Osteoblast (primary cell): ENCODE data around the gene TAF1A. TPM values are rescaled to one million over a fixed set of nuclear protein-coding genes. Genes with fewer than 3 reads are reported as not detected.
A peak's percentile ranks its signal among the peaks of the same experiment; 100 is the strongest.

ENCODE experiments used
- DNase-seq: peaks from one replicate; pipeline ENCODE4 v3.0.0; 2011; ENCODE audit warnings: low spot score, mixed read lengths; ENCODE audit not compliant: insufficient read length; ENCODE audit errors: missing footprints
- H2AFZ ChIP-seq: 2 replicates; pipeline ENCODE4 v1.6.0; 2011; ENCODE audit warnings: mild to moderate bottlenecking, low read length
- H3K27ac ChIP-seq: 2 replicates; pipeline ENCODE4 v1.5.1; 2011; ENCODE audit warnings: mild to moderate bottlenecking, low read depth, low read length, moderate library complexity
- H3K27me3 ChIP-seq: 2 replicates; pipeline ENCODE4 v1.6.0; 2012; ENCODE audit warnings: mild to moderate bottlenecking, control low read depth, inconsistent platforms, low read length, moderate library complexity; ENCODE audit not compliant: insufficient read depth
- H3K36me3 ChIP-seq: 2 replicates; pipeline ENCODE4 v1.5.1; 2011; ENCODE audit warnings: mild to moderate bottlenecking, low read length, control low read depth, moderate library complexity; ENCODE audit not compliant: insufficient read depth
- H3K4me1 ChIP-seq: 2 replicates; pipeline ENCODE4 v1.5.1; 2011; ENCODE audit warnings: mild to moderate bottlenecking, low read length, control low read depth, moderate library complexity; ENCODE audit not compliant: insufficient read depth
- H3K4me2 ChIP-seq: 2 replicates; pipeline ENCODE4 v1.6.0; 2011; ENCODE audit warnings: mild to moderate bottlenecking, low read length; ENCODE audit not compliant: insufficient read depth
- H3K4me3 ChIP-seq: fragments of 200-600 bp; sonication (generic); 3 replicates; pipeline ENCODE4 v1.5.1; 2012; ENCODE audit warnings: mild to moderate bottlenecking, low read length, inconsistent platforms; ENCODE audit not compliant: insufficient read depth
- H3K79me2 ChIP-seq: 2 replicates; pipeline ENCODE4 v1.6.0; 2012; ENCODE audit warnings: mild to moderate bottlenecking, low read length, control low read depth, inconsistent platforms; ENCODE audit not compliant: insufficient read depth
- H3K9me3 ChIP-seq: 2 replicates; pipeline ENCODE4 v1.5.1; 2011; ENCODE audit warnings: low read depth, low read length, control low read depth
- H4K20me1 ChIP-seq: 2 replicates; pipeline ENCODE4 v1.6.0; 2012; ENCODE audit warnings: mild to moderate bottlenecking, low read length, control low read depth; ENCODE audit not compliant: insufficient read depth
- CTCF ChIP-seq: IDR thresholded peaks from 2 replicates; pipeline ENCODE4 v1.5.1; 2011; ENCODE audit warnings: mild to moderate bottlenecking, low read depth, low read length, moderate library complexity; ENCODE audit errors: extremely low read depth
- total RNA-seq: library from RNA; depleted of rRNA; stranded (reverse); fragments of >200 nt; gene quantifications from 2 replicates; pipeline ENCODE4 v1.2.3, GENCODE V29; 2012

TAF1A gene
- total RNA-seq = 8.5 and 9.4 TPM in 2 replicates

- Histone ChIP-seq H4K20me1 (no peaks in the 10 kb centered on the region), H3K36me3 (peaks cover 15% of the 10 kb centered on the region), H3K4me1 (peaks cover 26% of the 10 kb centered on the region), H3K4me3 (peak within 1 kb of the TSS; percentile 94), H3K4me2 (peak within 1 kb of the TSS; percentile 92), H2AFZ (peak within 1 kb of the TSS; percentile 89), H3K27me3 (no peaks in the 10 kb centered on the region), H3K9me3 (no peaks in the 10 kb centered on the region), H3K79me2 (peaks cover 37% of the 10 kb centered on the region), H3K27ac (peak within 1 kb of the TSS; percentile 83)
- no peak for TF ChIP-seq CTCF
- DNase-seq = peak; percentile 84
Observed at GRCh38 chr1:222589462-222590302, at the start of gene TAF1A. Gene TAF1A, minus strand, starts transcription at chr1:222589933.

GRCh38 chr1:222634180-222635013, 44.7 kb upstream of the TAF1A start:
- Histone ChIP-seq H4K20me1 (no peaks in the 10 kb centered on the region), H3K9me3 (no peaks in the 10 kb centered on the region), H3K4me1 (peaks cover 10% of the 10 kb centered on the region), H3K4me2 (no peak overlapping the region), H3K36me3 (peaks cover 52% of the 10 kb centered on the region), H3K4me3 (no peak overlapping the region), H3K79me2 (peaks cover 3% of the 10 kb centered on the region), H3K27ac (peak overlapping the region; percentile 18), H3K27me3 (no peaks in the 10 kb centered on the region), H2AFZ (no peak overlapping the region)
- DNase-seq = no peak
- TF ChIP-seq CTCF = peak; percentile 91

- H3K79me2 ChIP-seq = peaks cover 3% of the 10 kb centered on the region
- no peak overlapping the region for H2AFZ ChIP-seq
- H3K4me2 ChIP-seq = no peak overlapping the region
- peaks cover 60% of the 10 kb centered on the region for H3K36me3 ChIP-seq
- peaks cover 15% of the 10 kb centered on the region for H3K4me1 ChIP-seq
- no peaks in the 10 kb centered on the region for H3K27me3 ChIP-seq
- no peaks in the 10 kb centered on the region for H4K20me1 ChIP-seq
- H3K9me3 ChIP-seq = no peaks in the 10 kb centered on the region
- no peak for TF ChIP-seq CTCF
- H3K27ac ChIP-seq = no peak overlapping the region
- no peak for DNase-seq
- no peak overlapping the region for H3K4me3 ChIP-seq
Observed at GRCh38 chr1:222632749-222633148, 43.0 kb upstream of the TAF1A start.
